ENCODE data around the gene CFAP97. TPM values are rescaled to one million over a fixed set of nuclear protein-coding genes. Genes with fewer than 3 reads are reported as not detected.

The CFAP97 gene
- total and polyA plus RNA-seq, 9 of the 15 experiments (the other 6 are each of a cell fraction or from before 2014, with no cell fraction given), result 17.3 to 57.8 (median 44.4) TPM

GRCh38 chr4:185117300-185117934, 86.4 kb downstream of the CFAP97 start:
- Histone ChIP-seq H3K4me3 (no peak overlapping the region), H3K9ac (ENCODE audit: insufficient read depth in 1 of 2, low read depth in 2 of 2, low read length in 2 of 2) (0 out of 4 replicates have a peak overlapping the region, but pooled peaks of 1 of the 2 experiments have one; percentile 8), H3K4me2 (ENCODE audit: insufficient read depth, low read length) (peak overlapping the region; percentile 43; the same call in 1 of the 2 replicates), H3K27me3 (ENCODE audit: control insufficient read depth in 2 of 2, insufficient read depth in 2 of 2, low read length in 2 of 2) (no peaks in the 10 kb centered on the region), H3K4me1 (replicated peaks in 1 of 2; ENCODE audit: control insufficient read depth in 2 of 2, insufficient read depth in 2 of 2, low read length in 2 of 2) (peaks cover 5 to 38% of the 10 kb centered on the region in 2 experiments), H3K36me3 (ENCODE audit: control insufficient read depth, insufficient read depth, low read length) (no peaks in the 10 kb centered on the region), H2AFZ (ENCODE audit: low read depth, low read length) (peak overlapping the region; percentile 55), H3K9me1 (ENCODE audit: control insufficient read depth, insufficient read depth, low read length) (no peaks in the 10 kb centered on the region), H3K9me3 (replicated peaks; ENCODE audit: control insufficient read depth, insufficient read depth, low read depth, low read length) (no peaks in the 10 kb centered on the region), H3K79me2 (ENCODE audit: control insufficient read depth, insufficient read depth, low read length) (no peaks in the 10 kb centered on the region), H3K27ac (ENCODE audit: extremely low read depth, low read depth, low read length) (0 out of 3 replicates have a peak overlapping the region, but pooled peaks have one; percentile 11), H4K20me1 (replicated peaks; ENCODE audit: control insufficient read depth, insufficient read depth, low read length) (no peaks in the 10 kb centered on the region)
- in situ Hi-C loops (cut with MboI) (no loop called here), intact Hi-C loops (cut with micrococcal nuclease) (no loop called here)
- ChIA-PET CTCF (ENCODE audit: low intra/inter-chr PET ratio) (interaction anchor here (1.3 kb wide), 1 partner anchor 78 kb away, joined by 3 read pairs; no protein-coding TSS in a partner anchor), POLR2A (interaction anchor here (0.5 kb wide), 1 partner anchor 910 kb away, joined by 3 read pairs; no protein-coding TSS in a partner anchor)
- no TSS peak for BruUV-seq (replicated peaks)
- WGBS (ENCODE audit: insufficient coverage, low coverage, missing lambda C conversion rate), result 16% methylated on average over 6 of the region's 7 CpGs
- peak; percentile 80 for ATAC-seq
- peak; percentile 79 for FAIRE-seq
- DNase-seq (ENCODE audit: extremely low read depth in 1 of 4, low spot score in 3 of 4), result peak in 2 of 4 experiments; percentile 68 to 84
- TF ChIP-seq ARID2 (IDR thresholded peaks at IDR 0.05), result no peak
- TF ChIP-seq CBFA2T2 (conservative IDR thresholded peaks at IDR 0.05), result peak; percentile 27; the same call in 1 of the 2 replicates
- TF ChIP-seq NFE2L1 (tag; IDR thresholded peaks at IDR 0.05; ENCODE audit: borderline replicate concordance, low read depth), result no peak
- no peak for TF ChIP-seq EHMT2 (IDR thresholded peaks at IDR 0.05)
- TF ChIP-seq ZNF133 (CRISPR knock-in tag; IDR thresholded peaks at IDR 0.05), result no peak
- TF ChIP-seq, protein P1, sequence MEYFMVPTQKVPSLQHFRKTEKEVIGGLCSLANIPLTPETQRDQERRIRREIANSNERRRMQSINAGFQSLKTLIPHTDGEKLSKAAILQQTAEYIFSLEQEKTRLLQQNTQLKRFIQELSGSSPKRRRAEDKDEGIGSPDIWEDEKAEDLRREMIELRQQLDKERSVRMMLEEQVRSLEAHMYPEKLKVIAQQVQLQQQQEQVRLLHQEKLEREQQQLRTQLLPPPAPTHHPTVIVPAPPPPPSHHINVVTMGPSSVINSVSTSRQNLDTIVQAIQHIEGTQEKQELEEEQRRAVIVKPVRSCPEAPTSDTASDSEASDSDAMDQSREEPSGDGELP (CRISPR knock-in tag; IDR thresholded peaks at IDR 0.05; ENCODE audit: borderline replicate concordance), result peak; percentile 80; the same call in 1 of the 2 replicates
- TF ChIP-seq FOXP4 (CRISPR knock-in tag; IDR thresholded peaks at IDR 0.05; ENCODE audit: borderline replicate concordance), result no peak
- TF ChIP-seq FOS (IDR thresholded peaks at IDR 0.05; ENCODE audit: extremely low read depth, insufficient read length), result no peak
- no peak for TF ChIP-seq MEF2D (tag; conservative IDR thresholded peaks at IDR 0.05; ENCODE audit: low read depth)
- 0 out of 2 replicates have a peak, but pooled peaks have one; percentile 24 for TF ChIP-seq SMARCA4 (IDR thresholded peaks at IDR 0.05)
- TF ChIP-seq DIDO1 (tag; IDR thresholded peaks at IDR 0.05; ENCODE audit: low read depth), result no peak
- TF ChIP-seq KLF16 (IDR thresholded peaks at IDR 0.05), result no peak
- no peak for TF ChIP-seq TAF15 (IDR thresholded peaks at IDR 0.05; ENCODE audit: low read depth, low read length)
- no peak for TF ChIP-seq POLR2B (IDR thresholded peaks at IDR 0.05; ENCODE audit: low read depth, partially characterized antibody)
- no peak for TF ChIP-seq FOXM1 (IDR thresholded peaks at IDR 0.05; ENCODE audit: low read depth)
- no peak for TF ChIP-seq FOXM1 (CRISPR knock-in tag; IDR thresholded peaks at IDR 0.05; ENCODE audit: low read depth)
- no peak for TF ChIP-seq SRSF9 (IDR thresholded peaks at IDR 0.05; ENCODE audit: borderline replicate concordance, low read depth, low read length)
- no peak for TF ChIP-seq ZNF253 (CRISPR knock-in tag; conservative IDR thresholded peaks at IDR 0.05)
- peak; percentile 45; the same call in 1 of the 2 replicates for TF ChIP-seq DPF2 (IDR thresholded peaks at IDR 0.05)
- no peak for TF ChIP-seq ZNF561 (CRISPR knock-in tag; conservative IDR thresholded peaks at IDR 0.05)
- 0 out of 4 replicates have a peak, but pooled peaks of 1 of the 2 experiments have one; percentile 12 for TF ChIP-seq KDM1A (IDR thresholded peaks at IDR 0.05)
- TF ChIP-seq ZBTB7A (IDR thresholded peaks at IDR 0.05; ENCODE audit: borderline replicate concordance, control insufficient read depth, low read depth, low read length), result peak; percentile 58; the same call in 1 of the 2 replicates
